ENCODE results near the gene GNB2. TPM values are rescaled to one million over a fixed set of nuclear protein-coding genes. Genes with fewer than 3 reads are reported as not detected.
A peak's percentile ranks its signal among the peaks of the same experiment; 100 is the strongest.

The GNB2 gene
- total and polyA plus RNA-seq, 3 donors from 2014 or later, result 195 to 325 (median 200) TPM

DNA sequence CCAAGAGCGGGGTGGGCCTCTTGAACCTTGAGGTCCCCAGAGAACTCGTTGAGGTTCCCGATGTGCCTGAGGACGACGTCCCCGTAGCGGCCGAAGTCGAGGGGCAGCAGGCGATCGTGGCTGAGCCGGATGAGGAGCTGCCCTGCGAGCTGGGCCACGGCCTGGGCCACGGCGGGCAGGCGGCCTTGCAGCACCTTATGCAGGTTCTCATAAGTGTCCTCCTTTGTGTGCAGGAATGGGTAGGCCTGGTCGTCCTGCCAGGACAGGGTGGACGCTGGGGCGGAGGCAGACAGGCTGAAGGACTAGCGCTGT is 46.3 kb upstream of the GNB2 start:
- intact Hi-C loops (cut with DNase I; ENCODE audit: low total_unique reads), result no loop called here
- peaks cover 2% of the 10 kb centered on the region for H3K4me1 ChIP-seq
- whole genome bisulfite sequencing, 2 donors, result 83 to 93% methylated on average over 2 to 21 of the region's 21 CpGs
- H3K27me3 ChIP-seq, result no peaks in the 10 kb centered on the region
- no peak for TF ChIP-seq POLR2A (IDR thresholded peaks at IDR 0.05)
- TF ChIP-seq, protein P1, sequence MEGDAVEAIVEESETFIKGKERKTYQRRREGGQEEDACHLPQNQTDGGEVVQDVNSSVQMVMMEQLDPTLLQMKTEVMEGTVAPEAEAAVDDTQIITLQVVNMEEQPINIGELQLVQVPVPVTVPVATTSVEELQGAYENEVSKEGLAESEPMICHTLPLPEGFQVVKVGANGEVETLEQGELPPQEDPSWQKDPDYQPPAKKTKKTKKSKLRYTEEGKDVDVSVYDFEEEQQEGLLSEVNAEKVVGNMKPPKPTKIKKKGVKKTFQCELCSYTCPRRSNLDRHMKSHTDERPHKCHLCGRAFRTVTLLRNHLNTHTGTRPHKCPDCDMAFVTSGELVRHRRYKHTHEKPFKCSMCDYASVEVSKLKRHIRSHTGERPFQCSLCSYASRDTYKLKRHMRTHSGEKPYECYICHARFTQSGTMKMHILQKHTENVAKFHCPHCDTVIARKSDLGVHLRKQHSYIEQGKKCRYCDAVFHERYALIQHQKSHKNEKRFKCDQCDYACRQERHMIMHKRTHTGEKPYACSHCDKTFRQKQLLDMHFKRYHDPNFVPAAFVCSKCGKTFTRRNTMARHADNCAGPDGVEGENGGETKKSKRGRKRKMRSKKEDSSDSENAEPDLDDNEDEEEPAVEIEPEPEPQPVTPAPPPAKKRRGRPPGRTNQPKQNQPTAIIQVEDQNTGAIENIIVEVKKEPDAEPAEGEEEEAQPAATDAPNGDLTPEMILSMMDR (IDR thresholded peaks at IDR 0.05), result no peak
- H3K4me3 ChIP-seq, result peak overlapping the region; percentile 20 to 21
- H3K9me3 ChIP-seq, result no peaks in the 10 kb centered on the region
- H3K36me3 ChIP-seq (ENCODE audit: low read depth, missing control alignments), result no peaks in the 10 kb centered on the region
- no peak overlapping the region for H3K27ac ChIP-seq
- no peak for DNase-seq

DNA sequence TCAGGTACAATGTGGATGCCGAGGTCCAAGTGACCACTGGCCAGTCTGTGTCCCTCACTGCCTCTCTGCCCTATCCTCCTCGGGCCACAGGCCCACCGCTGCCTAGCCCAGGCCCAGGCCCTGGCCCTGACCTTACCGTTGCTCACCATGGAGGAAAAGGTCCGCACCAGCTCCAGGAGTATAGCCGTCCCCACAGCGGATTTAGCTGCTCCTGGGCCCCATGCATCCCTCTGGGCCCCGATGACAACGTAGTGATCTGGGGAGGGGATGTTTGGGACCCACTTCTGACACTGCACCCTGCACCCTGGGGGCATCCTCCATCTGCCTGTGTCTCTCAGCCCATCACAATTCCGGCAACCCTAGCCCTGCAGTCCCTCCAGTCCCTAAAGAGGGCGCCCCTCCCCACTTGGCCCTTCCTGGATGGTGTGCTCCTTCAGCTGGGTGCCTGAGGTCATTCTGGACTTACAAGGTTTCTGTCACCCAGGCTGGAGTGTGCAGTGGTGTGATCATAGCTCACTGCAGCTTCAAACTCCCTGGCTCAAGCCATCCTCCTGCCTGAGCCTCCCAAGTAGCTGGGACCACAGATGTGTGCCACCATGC is 44.3 kb upstream of the GNB2 start:
- DNase-seq, result peak; percentile 35
- Histone ChIP-seq H3K36me3 (ENCODE audit: low read depth, missing control alignments) (no peaks in the 10 kb centered on the region), H3K4me1 (peaks cover 7% of the 10 kb centered on the region), H3K9me3 (no peaks in the 10 kb centered on the region), H3K27me3 (no peaks in the 10 kb centered on the region), H3K4me3 (no peak overlapping the region), H3K27ac (no peak overlapping the region)
- TF ChIP-seq, protein P1 (IDR thresholded peaks at IDR 0.05), result peak in 1 of 3 experiments; percentile 13
- no peak for TF ChIP-seq POLR2A (IDR thresholded peaks at IDR 0.05)
- 86 to 87% methylated on average over 3 to 11 of the region's 11 CpGs for WGBS, 2 donors
- intact Hi-C loops (cut with DNase I; ENCODE audit: low total_unique reads), result no loop called here

DNA sequence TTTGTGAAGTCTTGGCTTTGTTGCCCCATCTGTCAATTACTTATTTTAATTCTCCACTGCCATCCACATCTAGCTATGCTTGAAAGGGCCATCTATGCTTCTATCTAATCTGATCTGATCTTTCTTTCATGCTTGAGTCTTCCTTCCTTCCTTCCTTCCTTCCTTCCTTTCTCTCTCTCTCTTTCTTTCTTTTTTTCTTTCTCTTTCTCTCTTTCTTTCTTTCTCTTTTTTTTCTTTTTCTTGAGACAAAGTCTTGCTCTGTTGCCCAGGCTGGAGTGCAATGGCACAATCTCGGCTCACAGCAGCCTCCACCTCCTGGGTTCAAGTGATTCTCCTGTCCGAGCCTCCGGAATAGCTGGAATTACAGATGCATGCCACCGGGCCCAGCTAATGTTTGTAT is 43.5 kb upstream of the GNB2 start:
- no peaks in the 10 kb centered on the region for H3K9me3 ChIP-seq
- WGBS, 2 donors, result 94 to 95% methylated on average over 3 to 4 of the region's 4 CpGs
- intact Hi-C loops (cut with DNase I; ENCODE audit: low total_unique reads), result no loop called here
- TF ChIP-seq, protein P1 (IDR thresholded peaks at IDR 0.05), result no peak
- no peak for TF ChIP-seq POLR2A (IDR thresholded peaks at IDR 0.05)
- no peaks in the 10 kb centered on the region for H3K36me3 ChIP-seq (ENCODE audit: low read depth, missing control alignments)
- H3K27me3 ChIP-seq, result no peaks in the 10 kb centered on the region
- no peak overlapping the region for H3K27ac ChIP-seq
- no peak overlapping the region for H3K4me3 ChIP-seq
- no peak for DNase-seq
- peaks cover 7% of the 10 kb centered on the region for H3K4me1 ChIP-seq

GRCh38 chr7:100632951-100633717 is 40.4 kb upstream of the GNB2 start:
- TF ChIP-seq POLR2A (IDR thresholded peaks at IDR 0.05), result no peak
- TF ChIP-seq, protein P1 (IDR thresholded peaks at IDR 0.05), result no peak
- H3K27me3 ChIP-seq, result no peaks in the 10 kb centered on the region
- no peaks in the 10 kb centered on the region for H3K36me3 ChIP-seq (ENCODE audit: low read depth, missing control alignments)
- WGBS, 2 donors, result 2% methylated on average over 22 to 45 of the region's 72 CpGs
- H3K4me1 ChIP-seq, result peaks cover 5% of the 10 kb centered on the region
- DNase-seq, result peak; percentile 43
- H3K27ac ChIP-seq, result no peak overlapping the region
- peak overlapping the region; percentile 27 to 59 for H3K4me3 ChIP-seq
- no peaks in the 10 kb centered on the region for H3K9me3 ChIP-seq
- intact Hi-C loops (cut with DNase I; ENCODE audit: low total_unique reads), result no loop called here

Data from testis (tissue), 3 donors.